Activated CD4-positive, CD25-positive, alpha-beta regulatory T cell (primary cell): ENCODE measurements around the gene RNF183.
A peak's percentile ranks its signal among the peaks of the same experiment; 100 is the strongest.

Experiments
- DNase-seq, 4 experiments: peaks; one replicate each; lab custom pipeline; 2025; lab: John Stamatoyannopoulos, UW

The RNF183 gene, protein sequence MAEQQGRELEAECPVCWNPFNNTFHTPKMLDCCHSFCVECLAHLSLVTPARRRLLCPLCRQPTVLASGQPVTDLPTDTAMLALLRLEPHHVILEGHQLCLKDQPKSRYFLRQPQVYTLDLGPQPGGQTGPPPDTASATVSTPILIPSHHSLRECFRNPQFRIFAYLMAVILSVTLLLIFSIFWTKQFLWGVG

DNA sequence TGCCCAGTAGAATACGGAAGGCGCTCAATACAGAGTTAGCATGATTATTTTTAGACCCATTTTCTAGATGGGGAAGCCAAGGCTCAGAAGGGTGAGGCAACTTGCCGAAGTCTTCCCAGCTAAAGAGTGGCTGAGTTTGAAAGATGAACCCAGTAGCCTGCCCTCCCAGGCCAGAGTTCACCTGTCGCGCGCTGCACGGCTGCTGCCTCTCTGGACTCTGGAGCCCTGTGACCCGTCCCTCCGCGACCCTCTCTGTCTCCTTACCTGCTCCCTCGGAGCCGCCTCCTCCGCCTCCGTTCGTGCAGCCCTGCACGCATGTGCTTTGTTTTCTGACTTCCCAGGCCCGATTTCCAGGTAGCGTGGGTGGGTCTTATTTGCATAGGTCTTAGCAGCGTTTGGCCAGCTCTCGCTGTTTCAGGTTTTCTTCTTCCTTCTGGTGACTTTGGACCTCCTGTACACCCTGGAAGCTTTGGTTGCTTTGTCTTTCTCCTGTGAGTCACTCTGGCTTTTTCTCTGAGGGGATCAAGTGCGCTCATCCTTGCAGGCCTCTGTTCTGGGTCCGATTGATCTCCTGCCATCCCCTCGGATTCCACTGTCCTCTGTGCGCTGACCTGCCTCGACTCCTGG, at the start of gene RNF183:
TSS of gene RNF183 (minus strand) at position 585 of the 627 bp plus-strand sequence. CDS start 5,192 bp downstream, outside the sequence.
- DNase-seq: no peak

DNA sequence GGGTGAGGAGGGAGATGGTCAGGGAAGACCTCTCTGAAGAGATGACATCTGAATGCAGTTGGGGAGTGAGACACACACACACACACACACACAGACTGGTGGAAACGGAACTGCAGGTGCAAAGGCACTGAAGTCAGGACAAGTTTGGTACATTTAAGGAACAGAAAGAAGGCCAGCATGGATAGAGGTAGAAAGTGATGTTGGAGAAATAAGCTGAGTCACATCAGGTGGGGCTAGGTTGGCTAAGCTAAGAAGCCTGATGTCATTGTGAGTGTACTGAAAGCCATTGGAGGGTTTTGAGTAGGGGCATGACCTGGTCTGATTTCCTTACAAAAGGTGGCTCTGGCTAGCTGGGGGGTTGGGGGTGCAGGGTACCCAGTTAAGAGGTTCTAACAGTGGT, 49.2 kb upstream of the RNF183 start:
- no peak for DNase-seq

DNA sequence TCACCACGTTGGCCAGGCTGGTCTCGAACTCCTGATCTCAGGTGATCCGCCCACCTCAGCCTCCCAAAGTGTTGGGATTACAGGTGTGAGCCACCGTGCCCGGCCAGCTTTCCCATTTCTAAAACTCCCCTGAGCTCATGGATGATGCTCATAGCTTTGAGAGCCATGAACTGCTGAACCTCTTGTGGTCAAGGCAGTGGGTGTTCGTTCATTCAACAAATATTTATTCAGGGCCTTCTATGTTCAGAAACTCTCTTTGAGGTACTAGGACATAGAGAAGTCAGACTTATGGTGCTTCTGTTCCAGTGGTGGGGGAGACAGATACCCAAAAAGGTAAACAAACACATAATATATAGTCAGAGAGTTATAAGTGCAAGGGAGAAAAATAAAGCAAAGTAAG, 48.8 kb upstream of the RNF183 start:
- DNase-seq: no peak

DNA sequence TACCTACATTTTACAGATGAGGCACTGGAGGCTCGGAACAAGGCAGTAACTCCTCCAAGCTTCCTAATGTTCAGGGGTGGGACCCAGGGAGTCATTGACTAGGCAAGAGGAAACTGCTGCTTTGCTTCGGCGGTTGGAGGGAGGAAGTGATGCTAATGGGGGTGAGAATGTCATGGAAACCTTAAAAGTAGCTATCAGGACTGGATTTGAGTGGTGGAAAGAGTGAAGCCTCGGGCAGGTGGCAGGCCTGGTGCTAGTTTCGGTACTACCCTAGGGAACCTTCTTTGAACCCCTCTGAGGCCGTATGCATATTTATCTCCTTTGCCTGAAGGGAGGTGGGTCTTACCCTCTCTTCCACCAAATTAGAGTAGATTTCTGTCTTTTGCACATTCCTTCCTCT, 47.8 kb upstream of the RNF183 start:
- DNase-seq: no peak

DNA sequence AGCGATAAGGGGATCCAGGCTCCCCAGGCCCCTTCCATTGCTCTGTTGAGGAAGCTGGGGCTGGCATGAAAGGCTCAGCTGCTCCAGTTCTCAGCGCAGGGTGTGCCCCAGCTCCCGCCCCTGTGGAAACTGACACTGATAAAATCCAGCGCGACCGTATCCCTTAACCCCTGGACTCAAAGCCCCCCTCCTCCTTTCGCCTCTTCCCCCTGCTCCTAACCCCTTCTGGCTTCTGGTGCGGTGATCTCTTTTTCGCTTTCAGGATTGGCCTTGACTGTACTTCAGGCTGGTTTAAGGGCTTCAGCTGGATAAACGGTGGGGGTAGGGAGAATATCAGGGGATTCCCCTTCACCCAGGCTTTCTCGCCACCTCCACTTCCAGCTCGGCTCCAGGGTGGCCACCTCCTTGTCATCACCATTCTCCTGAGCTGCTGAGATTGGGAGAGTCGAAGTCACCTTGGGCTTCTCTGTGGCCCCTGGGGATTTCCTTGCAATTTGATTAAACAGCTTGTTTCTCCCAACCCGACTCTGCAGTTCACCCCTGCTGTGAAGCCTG, 47.0 kb upstream of the RNF183 start:
- DNase-seq: no peak

DNA sequence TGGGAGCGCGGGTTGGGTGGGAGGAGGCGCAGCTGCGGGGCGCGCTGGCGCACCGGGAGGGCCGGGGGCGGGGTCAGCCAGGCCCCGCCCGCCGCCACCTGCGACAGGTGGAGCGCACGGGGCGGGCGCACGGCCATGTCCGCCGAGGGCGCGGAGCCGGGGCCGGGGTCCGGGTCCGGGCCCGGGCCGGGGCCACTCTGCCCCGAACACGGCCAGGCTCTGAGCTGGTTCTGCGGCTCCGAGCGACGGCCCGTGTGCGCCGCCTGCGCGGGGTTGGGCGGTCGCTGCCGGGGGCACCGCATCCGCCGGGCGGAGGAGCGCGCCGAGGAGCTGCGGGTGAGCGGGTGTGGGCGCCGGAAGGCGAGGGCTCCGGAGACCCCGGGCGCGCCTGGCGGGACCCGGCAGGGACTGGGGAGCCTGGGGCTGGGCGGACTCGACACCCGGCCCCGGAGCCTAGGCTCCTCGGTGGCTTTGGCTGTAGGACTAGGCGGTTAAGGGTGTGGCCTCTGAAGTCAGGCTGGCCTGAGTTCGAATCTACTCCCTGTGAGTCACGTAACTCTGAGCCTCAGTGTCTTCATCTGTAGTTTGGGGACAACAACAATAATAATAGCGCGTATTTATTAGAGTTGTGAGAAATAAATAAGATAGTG, 46.4 kb upstream of the RNF183 start, which contains the start of gene BSPRY:
TSS of gene BSPRY (plus strand) at position 97 of the 650 bp plus-strand sequence. CDS start at position 136, 39 bp downstream.
- peak in 2 of 4 experiments; percentile 6 to 10 for DNase-seq

DNA sequence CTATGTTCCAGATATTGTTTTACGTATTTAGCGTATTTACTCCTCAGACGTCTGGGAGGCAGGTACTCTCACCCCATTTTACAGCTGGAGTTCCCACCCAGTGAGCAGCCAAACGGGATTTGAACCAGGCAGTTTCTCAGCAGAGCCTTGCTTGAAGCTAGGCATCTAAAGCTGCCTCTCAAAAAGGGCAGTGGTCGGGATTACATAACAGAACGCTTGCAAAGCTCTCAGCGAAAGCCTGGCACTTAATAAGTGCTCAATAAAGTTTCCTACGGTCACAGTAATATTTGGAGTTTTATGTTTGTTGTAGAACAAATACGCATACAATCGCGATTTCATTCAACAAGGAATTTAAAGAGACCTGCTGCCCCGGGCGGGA, 45.9 kb upstream of the RNF183 start:
- no peak for DNase-seq

DNA sequence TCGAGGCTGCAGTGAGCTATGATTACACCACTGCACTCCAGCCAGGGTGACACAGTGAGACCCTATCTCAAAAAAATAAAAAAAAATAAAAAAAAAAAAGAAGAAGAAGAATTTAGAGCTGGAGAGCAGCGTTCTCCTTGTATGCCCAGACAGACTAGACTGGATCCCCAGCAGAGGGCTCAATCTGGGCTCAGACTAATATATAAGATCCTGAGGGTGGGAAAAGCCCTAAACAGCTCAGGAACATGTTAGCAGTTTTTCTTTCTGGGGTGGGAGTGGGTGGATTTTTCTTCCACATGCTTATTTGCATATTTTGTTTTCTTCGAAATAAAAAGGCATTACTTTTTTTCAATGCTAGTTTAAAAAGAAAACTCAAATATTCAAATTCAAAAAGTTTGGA, 45.3 kb upstream of the RNF183 start:
- no peak for DNase-seq

DNA sequence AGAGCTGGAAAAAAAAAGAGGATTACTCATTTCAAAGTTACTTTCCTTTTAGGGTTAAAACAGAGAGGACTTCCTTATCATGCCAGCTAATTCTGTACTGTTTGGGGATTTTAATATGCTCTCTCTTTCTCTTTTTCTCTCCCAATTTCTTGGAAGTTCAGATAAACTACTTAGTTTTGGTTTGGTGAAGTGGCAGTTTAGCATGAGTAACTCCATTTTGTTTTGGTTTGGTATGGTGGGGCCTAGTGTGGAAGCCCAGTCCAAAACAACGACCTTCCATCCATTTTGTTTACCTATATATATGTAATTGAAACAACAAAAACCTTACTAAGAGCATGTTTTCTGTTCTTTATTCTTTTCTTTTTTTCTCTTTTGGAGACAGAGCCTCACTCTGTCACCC, 42.5 kb upstream of the RNF183 start:
- DNase-seq: no peak

DNA sequence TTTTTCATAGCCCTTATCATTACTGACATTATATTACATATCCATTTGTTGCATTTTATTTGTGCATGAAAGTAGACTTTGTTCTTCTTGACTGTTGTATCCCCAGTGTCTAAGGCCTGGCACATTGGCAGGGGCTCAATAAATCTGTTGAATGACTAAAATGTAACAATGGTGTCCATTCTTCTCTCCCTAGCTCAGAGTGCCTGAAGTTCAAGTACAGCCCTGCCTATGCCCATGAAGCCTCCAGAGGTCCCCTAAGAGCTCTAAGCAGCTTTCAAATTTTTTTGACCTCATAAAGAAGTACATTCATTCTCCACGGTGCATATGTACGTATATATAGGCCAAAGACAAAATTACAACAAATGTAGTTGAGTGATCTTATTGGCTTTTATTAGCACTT, 42.0 kb upstream of the RNF183 start:
- DNase-seq: no peak

DNA sequence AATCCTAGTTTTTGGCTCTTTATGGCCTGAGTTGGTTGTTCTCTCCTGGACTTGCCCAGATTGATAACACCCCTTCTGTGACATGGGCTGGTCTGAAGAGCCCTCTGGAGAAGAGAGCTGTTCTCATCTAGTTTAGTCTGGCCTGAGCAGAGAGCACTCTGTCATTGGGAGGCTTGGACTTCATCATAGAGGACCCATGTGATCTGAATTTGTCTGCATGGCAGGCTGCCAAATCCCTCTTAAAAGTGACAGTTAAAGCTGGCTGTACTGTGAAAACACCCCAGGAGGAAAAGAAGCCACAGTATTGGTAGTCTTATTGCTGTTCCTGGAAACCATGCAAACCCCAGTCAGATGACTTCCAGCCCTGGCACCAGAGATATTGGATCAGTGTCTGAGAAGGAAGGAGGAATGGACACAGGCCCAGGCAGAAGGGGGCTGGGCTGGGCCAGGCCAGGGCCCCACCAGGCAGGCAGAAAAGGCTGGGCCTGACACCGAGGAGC, 40.6 kb upstream of the RNF183 start:
- no peak for DNase-seq

DNA sequence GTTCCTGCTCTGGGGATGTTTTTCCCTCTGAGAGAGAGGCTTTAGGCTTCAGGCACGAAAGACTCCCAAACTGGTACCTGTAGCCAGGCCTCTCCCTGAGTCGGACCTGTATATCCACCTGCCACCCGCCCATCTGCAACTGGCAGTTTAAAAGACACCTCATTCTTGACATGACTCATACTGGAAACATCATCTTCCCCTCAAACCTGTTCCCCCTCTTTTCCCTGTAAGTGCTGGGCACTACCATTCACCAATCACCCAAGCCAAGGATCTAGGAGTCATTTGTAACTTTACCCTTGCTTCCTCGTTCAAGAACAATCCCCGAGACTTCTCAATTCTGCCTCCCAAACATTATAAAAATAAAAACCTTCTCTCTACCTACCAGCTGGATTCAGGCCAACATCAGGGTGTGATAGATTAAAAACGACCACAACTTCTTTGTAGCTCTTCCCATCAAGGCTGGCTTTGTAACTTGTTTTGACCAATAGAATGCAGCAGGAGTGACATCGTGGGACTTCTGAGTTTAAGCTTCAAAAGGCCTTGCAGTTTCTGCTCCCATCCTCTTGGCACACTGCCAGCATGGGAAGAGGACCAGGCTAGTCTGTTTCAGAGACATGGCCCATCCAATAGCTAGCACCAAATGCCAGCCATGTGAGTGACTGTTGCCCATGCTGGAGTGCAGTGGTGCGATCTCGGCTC, 38.7 kb upstream of the RNF183 start:
- no peak for DNase-seq

DNA sequence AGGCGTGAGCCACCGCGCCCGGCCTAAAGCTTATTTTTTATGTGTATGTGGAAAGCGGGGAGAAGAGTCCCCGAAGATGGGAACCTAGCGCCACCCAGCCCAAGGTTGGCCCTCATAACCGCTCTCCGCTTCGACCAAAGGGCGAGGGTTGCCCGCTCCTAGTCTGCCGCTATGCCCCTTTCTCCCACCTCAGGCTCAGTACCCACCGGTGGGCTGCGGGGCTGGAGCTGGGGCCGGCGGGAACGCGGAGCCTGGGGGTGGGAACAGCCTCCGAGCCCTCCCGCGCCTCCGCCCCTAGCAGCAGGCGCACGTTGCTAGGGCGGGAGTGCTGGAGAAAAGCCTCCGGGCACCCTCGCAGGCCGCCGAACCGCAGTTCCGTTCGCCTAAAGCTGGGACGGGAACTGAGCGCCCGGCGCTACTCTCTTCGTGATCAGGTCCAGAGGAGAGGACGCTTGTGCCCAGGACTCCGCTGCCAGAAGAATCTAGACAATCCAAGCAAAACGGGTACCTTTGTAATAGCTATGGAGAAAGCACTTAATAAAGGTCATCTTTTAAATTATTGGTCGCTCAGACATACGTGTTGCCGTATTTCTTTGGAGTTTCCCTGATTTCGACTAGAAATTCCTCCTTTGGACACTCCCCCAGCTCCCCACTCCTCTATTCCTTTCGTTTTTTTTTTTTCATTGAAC, 37.0 kb upstream of the RNF183 start, which contains the start of gene WDR31:
TSS of gene WDR31 (minus strand) at position 265 of the 689 bp plus-strand sequence. CDS start 8,253 bp downstream, outside the sequence.
- DNase-seq: peak; percentile 55 to 65 (median 58)

DNA sequence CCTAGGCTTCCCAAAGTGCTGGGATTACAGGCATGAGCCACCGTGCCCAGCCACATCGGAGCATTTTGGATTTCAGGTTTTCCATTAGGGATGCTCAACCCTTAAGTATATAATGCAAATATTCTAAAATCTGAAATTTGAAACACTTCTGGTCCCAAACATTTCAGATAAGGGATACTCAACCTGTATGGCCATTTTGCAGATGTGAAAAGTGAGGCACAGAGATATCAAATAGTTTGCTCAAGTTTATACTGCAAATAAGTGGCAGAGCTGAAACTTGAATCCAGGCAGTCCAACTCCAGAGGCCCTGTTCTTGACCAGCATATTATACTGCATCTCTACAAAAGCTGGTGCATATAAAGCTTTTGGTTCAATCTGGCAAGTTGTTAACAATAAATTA, 34.5 kb upstream of the RNF183 start:
- DNase-seq: no peak

DNA sequence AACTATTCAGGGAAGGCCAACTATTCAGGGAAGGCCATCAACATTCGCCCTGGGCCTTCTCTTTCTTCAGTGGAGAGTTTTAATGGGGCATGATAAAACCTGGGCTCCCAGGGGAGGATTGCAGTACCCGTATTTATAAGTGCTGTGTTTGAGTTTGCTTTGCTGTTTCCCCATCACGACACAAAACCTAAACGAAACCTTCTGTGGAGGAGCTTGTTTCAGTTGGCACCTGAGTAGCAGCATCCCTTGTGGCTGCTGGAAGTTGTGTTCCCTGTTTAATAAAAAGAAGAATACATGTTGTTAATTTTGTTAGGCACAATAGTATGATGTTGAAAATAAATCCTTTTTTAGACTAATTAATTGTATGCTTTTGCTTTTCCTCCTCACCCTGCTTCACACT, 28.6 kb upstream of the RNF183 start:
- DNase-seq: no peak

DNA sequence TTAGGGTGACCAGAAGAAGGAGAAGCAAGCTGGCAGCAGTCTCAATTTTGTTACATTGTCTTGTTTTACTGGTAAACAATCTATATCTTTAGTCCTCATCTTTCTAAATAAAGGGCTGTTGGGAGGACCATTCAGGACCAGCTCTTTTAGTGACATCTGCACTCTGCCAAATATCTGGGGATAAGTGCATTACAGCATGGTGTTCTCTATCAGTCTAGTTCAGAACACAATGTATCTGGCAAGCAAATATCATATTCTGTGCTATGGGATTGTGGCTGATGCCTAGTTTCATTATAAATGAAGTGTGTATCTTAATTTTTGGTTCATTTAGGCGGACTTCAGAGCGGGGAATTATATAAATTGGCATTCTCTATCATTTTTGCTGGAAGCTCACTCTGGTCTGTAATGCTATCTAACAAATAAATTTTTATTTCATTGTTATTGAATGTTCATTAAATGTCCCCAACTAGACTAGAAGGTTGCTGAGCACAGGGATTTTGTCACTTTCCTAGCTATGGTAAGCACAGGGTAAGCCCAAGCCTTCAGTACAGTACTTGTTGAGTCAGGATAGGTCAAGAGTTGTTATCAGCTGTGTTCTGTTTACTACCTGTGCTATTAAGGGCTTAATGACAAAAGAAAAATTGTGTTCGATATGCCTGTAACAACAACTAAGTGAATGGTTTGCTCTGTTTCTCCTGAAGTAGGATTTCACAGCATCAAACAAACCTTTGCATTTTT, 25.0 kb upstream of the RNF183 start:
- no peak for DNase-seq

DNA sequence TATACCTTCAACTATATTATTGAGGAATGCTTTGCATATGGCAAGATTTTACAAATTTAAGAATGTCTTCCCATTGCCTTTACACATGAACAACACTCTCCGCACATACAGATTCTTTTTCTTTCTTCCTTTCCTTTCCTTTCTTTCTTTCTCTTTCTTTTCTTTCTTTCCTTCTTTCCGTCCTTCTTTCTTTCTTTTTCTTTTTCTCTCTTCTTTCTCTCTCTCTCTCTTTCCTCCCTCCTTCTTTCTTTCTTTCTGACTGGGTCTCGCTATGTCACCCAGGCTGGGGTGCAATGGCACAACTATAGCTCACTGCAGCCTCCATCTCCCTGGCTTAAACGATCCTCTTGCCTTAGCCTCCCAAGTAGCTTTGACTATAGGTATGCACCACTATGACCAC, 23.1 kb upstream of the RNF183 start:
- DNase-seq: no peak

DNA sequence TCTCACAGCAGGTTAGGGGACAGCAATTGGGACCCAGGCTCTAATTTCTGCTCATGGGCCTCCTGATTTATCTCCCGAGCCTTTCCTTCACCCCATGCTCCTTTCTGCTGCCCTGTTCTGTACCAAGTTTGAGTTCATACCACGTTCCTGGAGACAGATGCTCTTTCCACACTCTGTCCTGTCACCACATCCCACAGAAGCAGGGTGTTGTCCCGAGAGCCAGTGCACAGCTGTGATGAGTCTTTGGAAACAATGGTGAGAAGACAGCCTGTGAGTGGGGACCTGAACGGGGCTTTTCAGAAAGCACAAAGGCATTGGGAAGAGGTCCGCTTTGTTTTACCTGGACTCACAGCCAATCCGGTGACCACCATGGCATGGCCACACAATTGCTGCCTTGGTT, 19.5 kb upstream of the RNF183 start:
- no peak for DNase-seq

DNA sequence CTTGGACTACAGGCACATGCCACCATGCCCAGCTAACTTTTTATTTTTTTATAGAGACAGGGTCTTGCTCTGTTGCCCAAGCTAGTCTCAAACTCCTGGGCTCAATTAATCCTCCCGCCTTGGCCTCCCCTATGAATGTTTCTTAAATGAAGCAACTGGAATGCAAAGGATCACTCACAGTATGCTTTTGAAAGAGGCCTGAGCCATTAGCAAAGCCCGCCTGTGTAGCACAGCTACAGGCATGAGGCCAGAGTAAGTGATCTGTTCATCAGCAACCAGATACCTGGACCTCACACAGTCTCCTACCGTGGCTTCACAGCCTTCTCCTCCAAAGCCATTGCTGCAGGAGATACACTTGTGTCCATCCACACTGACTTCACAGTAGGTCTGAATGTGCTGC, 16.9 kb upstream of the RNF183 start:
- no peak for DNase-seq

DNA sequence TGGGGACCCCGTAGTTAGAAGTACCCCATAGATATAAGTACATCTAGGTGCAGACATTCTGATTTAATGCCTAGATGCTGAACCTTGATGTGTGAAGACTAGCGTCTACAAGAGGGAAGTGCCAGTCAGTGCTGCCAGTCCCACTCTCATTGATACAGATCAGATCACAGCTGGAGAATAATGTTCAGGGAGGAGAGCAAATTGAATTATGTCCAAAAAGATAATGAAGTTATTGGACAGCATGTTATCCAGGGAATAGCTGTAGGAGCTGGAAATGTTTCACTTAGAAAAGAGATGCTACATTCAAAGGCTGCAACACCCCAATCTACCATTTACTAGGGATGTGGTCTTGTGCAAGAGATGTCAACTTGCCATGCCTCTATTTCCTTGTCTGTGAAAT, 15.9 kb upstream of the RNF183 start:
- DNase-seq: no peak

DNA sequence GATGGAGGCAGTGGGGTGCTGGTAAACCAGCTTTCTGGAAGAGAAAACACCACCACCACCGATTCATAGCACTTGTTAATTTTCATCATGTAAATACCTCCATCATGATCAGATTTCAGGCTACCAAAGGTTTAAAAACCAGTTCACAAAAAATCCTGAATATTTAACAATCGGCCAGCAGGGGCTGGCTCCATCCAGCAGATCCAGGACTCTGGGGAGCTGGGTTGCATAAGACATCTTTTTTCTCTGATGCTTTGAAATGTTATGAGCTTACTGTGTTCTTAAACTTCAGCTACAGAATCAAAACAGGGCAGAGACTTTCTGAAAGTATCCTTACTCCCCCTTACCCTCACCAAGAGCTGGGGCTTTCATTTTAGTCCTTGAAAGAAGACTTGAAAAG, 14.6 kb upstream of the RNF183 start:
- DNase-seq: no peak
